ENCODE results near the gene C10orf105.

C10orf105 gene

GRCh38 chr10:71737001-71737833 is 17.6 kb upstream of the C10orf105 start:
- no peak for DNase-seq (ENCODE audit: low read depth)

DNA sequence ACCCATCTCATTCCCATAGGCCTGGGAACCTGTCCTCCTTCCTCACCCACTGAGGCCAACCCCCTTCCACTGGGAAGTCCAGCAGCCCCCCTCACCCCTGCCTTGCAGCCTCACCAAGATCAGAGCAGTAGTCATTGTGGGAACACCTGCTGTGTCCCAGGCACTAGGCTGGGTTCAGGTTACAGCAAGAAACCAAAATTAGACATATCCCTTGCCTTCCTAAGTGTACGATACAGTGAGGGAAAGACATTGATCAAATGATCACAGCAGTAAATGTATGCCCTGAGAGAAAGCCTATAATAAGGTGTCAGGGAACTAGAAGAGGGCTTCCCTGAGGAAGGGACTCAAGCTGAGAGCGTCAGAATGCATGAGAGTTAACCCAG is 17.0 kb upstream of the C10orf105 start:
- no peak for DNase-seq (ENCODE audit: low read depth)

- no peak for DNase-seq (ENCODE audit: low read depth)
Observed at GRCh38 chr10:71735709-71736569, 16.4 kb upstream of the C10orf105 start.

- no peak for DNase-seq (ENCODE audit: low read depth)
Observed at GRCh38 chr10:71734797-71735196, 15.2 kb upstream of the C10orf105 start.

- DNase-seq (ENCODE audit: low read depth) = no peak
Observed at GRCh38 chr10:71731791-71732190, 12.2 kb upstream of the C10orf105 start.

GRCh38 chr10:71729161-71729636 is 9.6 kb upstream of the C10orf105 start:
- DNase-seq (ENCODE audit: low read depth) = no peak

- no peak for DNase-seq (ENCODE audit: low read depth)
Observed at GRCh38 chr10:71727738-71728737, 8.5 kb upstream of the C10orf105 start.

DNA sequence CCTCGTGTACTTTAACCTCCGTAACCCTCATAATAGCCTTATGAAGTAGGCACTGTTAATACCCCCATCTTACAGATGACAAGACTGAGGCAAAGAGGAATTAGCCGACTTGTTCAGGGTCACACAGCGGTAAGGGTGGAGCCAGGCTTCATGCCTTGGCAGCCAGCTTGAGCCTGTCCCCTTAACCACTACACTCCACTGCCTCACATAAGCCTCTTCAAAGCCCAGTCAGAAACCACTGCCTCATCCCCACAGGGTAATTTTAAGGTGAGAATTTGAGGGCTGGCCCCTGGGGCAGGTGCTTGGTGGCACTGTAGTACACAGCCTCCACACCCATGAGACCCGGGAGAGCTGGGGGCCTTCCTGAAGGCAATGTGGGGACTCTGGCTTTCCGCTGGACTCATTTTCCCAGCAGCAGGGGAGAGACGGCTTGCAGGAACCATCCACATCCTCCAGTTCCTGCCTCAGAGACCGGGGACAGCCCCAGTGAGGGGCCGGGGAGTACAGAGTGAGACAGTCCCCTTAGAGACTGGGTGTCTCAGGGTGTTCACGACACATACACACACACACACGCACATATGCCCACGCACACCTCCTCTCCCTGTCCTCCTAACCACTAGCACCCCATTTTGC is 7.6 kb upstream of the C10orf105 start:
- DNase-seq (ENCODE audit: low read depth) = peak; percentile 36

DNA sequence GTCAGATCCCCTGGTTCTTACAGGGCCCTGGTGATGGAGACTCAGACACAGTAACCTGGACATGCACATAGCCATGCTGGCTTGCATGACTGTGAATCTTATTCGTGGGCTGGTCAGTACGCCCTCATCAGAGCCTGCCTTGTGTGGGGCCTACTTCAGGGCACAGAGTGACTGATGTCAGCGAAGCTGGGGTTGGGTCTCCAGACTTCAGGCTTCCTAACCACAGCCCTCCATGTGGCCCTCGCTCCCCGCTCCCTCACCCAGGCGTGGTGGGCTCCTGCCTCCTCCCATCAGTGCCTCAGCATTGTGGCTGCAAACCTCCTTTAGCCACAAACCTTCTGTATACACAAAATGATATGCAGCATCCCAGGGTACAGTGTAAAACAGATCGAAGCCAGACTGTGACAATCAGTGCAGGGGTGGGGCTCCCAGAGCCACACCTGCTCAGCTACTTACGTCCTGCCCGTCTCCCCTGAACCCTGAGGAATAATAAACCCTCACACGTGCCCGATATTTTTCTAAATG is 7.1 kb upstream of the C10orf105 start:
- DNase-seq (ENCODE audit: low read depth) = peak; percentile 29

DNA sequence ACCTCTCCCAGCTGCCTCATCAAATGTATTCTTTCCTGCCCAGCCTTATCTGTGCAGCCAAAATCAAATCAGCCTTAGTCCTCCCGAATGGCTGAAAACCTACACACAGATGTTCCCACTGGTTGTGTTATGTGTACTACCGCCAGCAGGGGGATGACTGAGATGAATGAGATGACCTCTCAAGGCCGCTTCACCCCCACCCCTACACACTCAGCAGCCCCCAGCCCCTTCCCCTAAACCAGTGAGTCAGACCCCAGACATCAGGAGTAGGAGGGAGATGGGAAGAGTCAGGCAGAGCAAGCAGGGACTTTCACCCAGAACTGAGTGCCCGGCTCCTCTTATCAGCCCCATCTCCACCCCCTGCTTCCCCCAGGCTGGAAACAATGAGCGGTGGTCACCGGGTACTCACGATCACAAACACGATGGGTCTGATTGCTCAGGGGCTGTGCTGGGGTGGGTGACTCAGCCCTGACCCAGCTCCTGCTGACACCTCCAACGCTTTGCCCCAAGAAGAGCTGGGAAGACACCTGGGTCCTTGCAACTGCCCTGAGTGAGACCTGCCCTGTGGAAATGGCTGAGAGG is 6.5 kb upstream of the C10orf105 start:
- DNase-seq (ENCODE audit: low read depth) = peak; percentile 58

- no peak for DNase-seq (ENCODE audit: low read depth)
Observed at GRCh38 chr10:71725249-71725648, 5.7 kb upstream of the C10orf105 start.

DNA sequence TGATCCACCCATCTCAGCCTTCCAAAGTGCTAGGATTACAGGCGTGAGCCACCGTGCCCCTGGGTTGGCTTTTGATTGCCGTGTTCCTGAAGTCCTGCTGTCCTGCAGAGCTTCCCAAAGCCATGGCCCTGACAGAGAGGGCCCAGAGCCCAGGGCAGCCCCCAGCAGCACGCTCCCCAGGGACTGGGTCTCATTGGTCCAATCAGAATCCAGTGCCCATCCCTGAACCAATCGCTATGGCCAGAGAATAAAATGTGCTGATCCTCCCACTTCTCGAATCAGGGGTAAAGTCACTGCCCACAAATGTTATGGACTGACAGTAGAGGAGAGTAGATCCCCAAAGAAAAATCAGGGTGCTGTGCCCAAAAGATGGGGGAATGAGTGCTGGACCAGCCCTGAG is 5.0 kb upstream of the C10orf105 start:
- DNase-seq (ENCODE audit: low read depth) = no peak

DNA sequence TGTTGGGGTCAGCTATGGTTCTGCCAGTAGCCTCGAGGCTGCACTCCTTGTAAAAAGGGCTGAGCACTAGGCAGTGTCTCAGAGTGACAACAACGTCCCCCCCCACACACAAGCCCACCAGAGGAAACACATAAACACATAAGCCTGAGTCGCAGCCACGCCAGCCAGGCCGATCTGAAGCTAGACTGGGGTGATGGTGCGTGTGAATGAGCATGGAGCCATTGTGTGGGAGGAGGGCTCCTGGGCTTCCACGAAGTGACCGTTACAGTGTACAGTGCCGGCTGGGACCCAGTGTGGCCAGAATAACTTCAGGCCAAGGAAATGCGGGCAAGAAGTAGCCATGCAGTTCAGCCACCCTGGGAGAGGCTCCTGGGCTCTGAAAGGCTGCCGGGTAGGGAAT is 3.7 kb upstream of the C10orf105 start:
- DNase-seq (ENCODE audit: low read depth) = no peak

DNA sequence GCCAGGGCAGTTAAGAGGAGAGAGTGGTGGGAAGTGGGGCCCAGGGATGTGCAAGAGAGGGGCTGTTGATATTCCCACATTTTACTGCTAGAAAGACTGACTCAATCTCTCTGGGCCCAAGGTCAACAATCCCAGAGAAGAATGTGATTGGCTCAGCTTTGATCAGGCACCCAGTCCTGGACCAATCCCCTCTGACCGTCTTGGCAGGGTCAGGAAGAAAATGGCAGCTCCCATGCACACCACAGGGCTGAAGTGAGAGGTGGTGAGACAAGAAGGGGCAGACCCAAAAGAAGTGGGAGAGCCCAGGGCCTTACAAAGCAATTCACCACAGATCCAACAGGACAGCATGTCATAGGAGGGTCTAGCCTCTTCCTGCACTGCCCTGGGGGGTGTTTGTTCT is 3.3 kb upstream of the C10orf105 start:
- DNase-seq (ENCODE audit: low read depth) = no peak

DNA sequence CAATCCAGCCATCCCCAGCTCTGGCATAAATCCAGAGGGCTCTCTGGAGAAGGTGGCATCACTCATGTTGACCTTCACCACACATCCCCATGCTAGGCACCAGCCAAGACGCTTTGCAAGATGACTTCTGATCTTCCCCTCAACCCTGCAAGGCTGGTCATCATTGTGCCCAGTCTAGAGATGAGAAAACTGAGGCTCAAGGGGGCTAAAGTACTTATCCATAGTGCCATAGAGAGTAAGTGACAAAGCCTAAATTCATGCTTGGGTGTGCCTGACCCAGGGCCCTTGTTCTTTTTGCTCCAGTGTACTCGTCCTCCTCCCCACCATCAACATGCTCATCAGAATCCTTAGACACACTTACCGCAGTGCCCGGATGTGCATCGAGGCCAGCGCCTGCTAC is 1.7 kb upstream of the C10orf105 start:
- DNase-seq (ENCODE audit: low read depth) = no peak

DNA sequence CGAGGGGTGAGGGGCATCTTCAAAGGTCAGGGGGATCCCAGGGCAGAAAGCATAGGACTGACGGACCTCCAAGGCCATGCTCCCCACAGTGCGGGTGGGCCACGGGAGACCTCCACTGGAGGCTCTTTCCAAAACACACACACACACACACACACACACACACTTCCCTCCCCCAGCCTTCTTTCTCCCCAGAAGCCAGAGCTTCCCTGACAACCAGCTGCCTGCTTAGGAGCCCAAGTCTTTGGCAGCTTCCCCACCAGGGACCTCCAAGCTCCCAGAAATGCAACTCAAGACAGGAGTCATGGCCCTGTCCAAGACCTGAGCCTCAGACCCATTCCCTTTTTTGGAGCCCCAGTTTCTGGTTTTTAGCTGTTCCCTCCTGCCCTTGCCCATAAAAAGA is 710 bp upstream of the C10orf105 start:
- DNase-seq (ENCODE audit: low read depth) = no peak

- DNase-seq (ENCODE audit: low read depth) = no peak
Observed at GRCh38 chr10:71719042-71719441, 536 bp downstream of the C10orf105 start.

DNA sequence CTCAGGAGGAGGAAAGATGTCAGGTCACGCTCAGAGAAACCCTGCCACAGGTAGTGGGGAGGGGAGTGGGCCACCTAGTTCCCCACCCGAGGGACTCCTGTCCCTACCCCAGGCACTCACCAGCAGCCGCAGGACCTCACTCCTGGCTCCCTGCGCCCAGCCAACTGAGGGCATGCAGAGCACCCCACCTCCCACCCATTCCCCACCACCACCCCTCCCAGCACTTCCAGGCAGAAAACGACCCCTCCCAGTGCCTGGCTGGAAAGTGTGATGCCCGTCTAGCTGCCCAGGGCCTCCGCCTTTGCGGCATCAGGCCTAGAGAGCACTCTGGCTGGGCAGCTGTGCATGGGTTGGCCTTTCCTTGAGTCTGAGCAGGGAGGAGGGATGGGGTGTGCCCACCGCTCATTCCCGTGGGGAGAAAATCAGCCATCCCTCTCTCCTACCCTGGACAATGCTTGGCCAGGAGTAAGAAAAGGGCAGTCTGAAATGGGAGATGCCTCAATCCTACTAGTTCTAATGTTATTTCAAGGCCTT is 1.3 kb downstream of the C10orf105 start:
- no peak for DNase-seq (ENCODE audit: low read depth)

GRCh38 chr10:71717551-71717951 is 2.0 kb downstream of the C10orf105 start:
- no peak for DNase-seq (ENCODE audit: low read depth)

DNA sequence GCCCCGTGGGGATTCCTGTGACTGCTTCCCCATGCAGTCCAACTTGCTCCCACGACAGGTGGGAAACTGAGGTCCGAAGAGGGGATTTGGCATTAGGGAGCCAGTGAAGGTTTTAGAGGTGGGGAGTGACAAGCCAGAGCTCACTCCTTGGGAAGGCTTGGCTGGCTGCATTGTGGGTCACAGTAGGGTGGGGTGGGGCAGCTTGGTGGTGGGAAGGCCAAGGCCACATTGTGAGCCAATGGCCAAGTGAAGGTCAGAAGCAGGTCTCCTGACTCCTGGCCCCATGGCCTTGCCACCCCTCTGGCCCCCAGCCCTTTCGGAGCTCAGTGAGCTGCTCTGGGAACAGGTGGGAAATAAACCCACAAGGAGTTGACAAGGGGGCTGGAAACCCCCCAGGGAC is 2.5 kb downstream of the C10orf105 start:
- DNase-seq (ENCODE audit: low read depth) = no peak
